Heart left ventricle (tissue), 16 donors: ENCODE results near the gene CACNG8. TPM values are rescaled to one million over a fixed set of nuclear protein-coding genes. Genes with fewer than 3 reads are reported as not detected.

ENCODE experiments used
- ATAC-seq, 4 donors: fragments of 200-7000 bp; cut with Tn5 transposase; one replicate each; pipeline ENCODE4 v1.9.1; 2020 to 2022; ENCODE audit warnings: moderate library complexity in 4 of 4, mild to moderate bottlenecking in 3 of 4, moderate number of reproducible peaks in 1 of 4
- DNase-seq, 5 donors: peaks; one replicate each; pipeline ENCODE4 v3.0.0-alpha.2; 2020
- H3K27ac ChIP-seq, 12 donors: fragments of 200-600 bp; sonication (generic) in 4 of 12; one replicate each; pipeline versions ENCODE4 v1.5.0 to v1.8.0; 2016 to 2022; ENCODE audit warnings: mild to moderate bottlenecking in 2 of 12
- H3K27me3 ChIP-seq, 9 donors: fragments of 200-600 bp; sonication (generic) in 2 of 9; one replicate each; pipeline versions ENCODE4 v1.5.1 to v1.8.0; 2016 to 2022; ENCODE audit warnings: mild to moderate bottlenecking in 3 of 9
- H3K36me3 ChIP-seq, 9 donors: fragments of 200-600 bp; sonication (generic) in 2 of 9; one replicate each; pipeline versions ENCODE4 v1.5.0 to v1.8.0; 2018 to 2022; ENCODE audit warnings: mild to moderate bottlenecking in 2 of 9
- H3K4me1 ChIP-seq, 12 donors: fragments of 200-600 bp; sonication (generic) in 4 of 12; one replicate each; pipeline versions ENCODE4 v1.5.0 to v1.8.0; 2016 to 2022; ENCODE audit warnings: mild to moderate bottlenecking in 3 of 12
- H3K4me3 ChIP-seq, 12 donors: fragments of 200-600 bp; sonication (generic) in 4 of 12; one replicate each; pipeline versions ENCODE4 v1.5.0 to v1.8.0; 2017 to 2022; ENCODE audit warnings: mild to moderate bottlenecking in 9 of 12, moderate library complexity in 4 of 12
- H3K9me3 ChIP-seq, 12 donors: fragments of 200-600 bp; sonication (generic) in 4 of 12; one replicate each; pipeline versions ENCODE4 v1.5.0 to v1.8.0; 2016 to 2022; ENCODE audit warnings: mild to moderate bottlenecking in 1 of 12
- CTCF ChIP-seq, 12 donors: fragments of 200-600 bp; sonication (generic) in 4 of 12; IDR thresholded peaks; one replicate each; pipeline versions ENCODE4 v1.5.0 to v1.8.0; 2018 to 2022; ENCODE audit warnings: antibody characterized with exemption in 12 of 12, mild to moderate bottlenecking in 5 of 12
- POLR2A ChIP-seq, 2 donors: fragments of 450-650 bp; IDR thresholded peaks; one replicate each; pipeline ENCODE4 v1.6.1; 2017; ENCODE audit warnings: antibody characterized with exemption in 2 of 2, mild to moderate bottlenecking in 2 of 2, moderate library complexity in 2 of 2
- WGBS, 4 donors: extraction: QIAGEN DNeasy Blood & Tissue Kit in 2 of 4; methylation state at CpG; one replicate each; pipeline versions ENCODE4 v1.1.5 to v1.1.7; 2013 to 2018; 5-methylcytosine and 5-hydroxymethylcytosine counted together
- intact Hi-C, 10 donors: fragments of 100-400 bp; cut with DNase I; formaldehyde crosslinking; loops; one replicate each; pipeline versions ENCODE4 v1.11.1 to v1.14.2; 2022
- polyA plus RNA-seq, 2 donors: library from polyadenylated mRNA; stranded (reverse); fragments of 200-250 nt; gene quantifications; one replicate each; pipeline ENCODE4 v1.2.3, GENCODE V29; 2013
- total RNA-seq, 9 donors: library from RNA; depleted of rRNA in 2 of 9; stranded (reverse); fragments of >200 nt in 2 of 9; fragmentation: NEBNext Ultra II Directional in 3 of 9; extraction: Animal tissue kit (Norgen Biotek cat#: 25700) in 3 of 9; gene quantifications; one replicate each; pipeline versions ENCODE4 v1.1.0 to v1.2.4, GENCODE V29; 2016 to 2023
- donor health status: ischemic (EF 13 %, LVEDD 7.1; RV severe dilation, severe dysfunction).
- donor health status: healthy with polysubstance abuse.
- donor health status: DM: no; HTN: yes; CAD: no.
- donor health status: DM: no; HTN: no; CAD: no.
- donor health status: ischemic (EF 25% LVEDD 6.9; RV normal size, moderate dysfunction).
- donor health status: ischemic (EF 25% LVEDD 5.7; RV mildly dilated, moderate dysfunction).
- donor health status: healthy.
- donor health status: DM: yes; HTN: yes; CAD: no.
- donor health status: ischemic (EF 35%, LVEDD 5.7; RV mildly dilated, moderate dysfunction).
- donor health status: nonischemic (EF 11% LVEDD 7.7; RV severe dilation, severe dysfunction).
- donor health status: DM: yes; HTN: yes; CAD: no.
- donor health status: PGD.
- donor health status: ischemic (EF 29% LVEDD 5.4; RV normal size, mild dysfunction).
- donor health status: nonischemic (EF 23%, LVEDD 6.1; RV moderate dilation, normal function).

The CACNG8 gene
- total and polyA plus RNA-seq, 11 donors, result 0.02 to 0.22 (median 0.10) TPM; not detected in 4

- H3K4me1 ChIP-seq, result peaks cover 0 to 37% (median 14%) of the 10 kb centered on the region in 12 donors
- no peaks in the 10 kb centered on the region for H3K9me3 ChIP-seq
- TF ChIP-seq CTCF (IDR thresholded peaks at IDR 0.05), result no peak
- no peak for TF ChIP-seq POLR2A (IDR thresholded peaks at IDR 0.05)
- intact Hi-C loops, result no loop called here
- peak overlapping the region in 5 of 12 donors; percentile 9 to 56 (median 48) for H3K27ac ChIP-seq
- WGBS, 4 donors, result 23 to 36% (median 25%) methylated on average over 20 of the region's 20 CpGs
- no peaks in the 10 kb centered on the region for H3K36me3 ChIP-seq
- ATAC-seq, result peak in 1 of 4 donors; percentile 6
- DNase-seq, result no peak
- H3K4me3 ChIP-seq, result peak overlapping the region in 9 of 12 donors; percentile 22 to 51 (median 40)
- peaks cover 25 to 83% (median 55%) of the 10 kb centered on the region in 9 donors for H3K27me3 ChIP-seq
Observed at GRCh38 chr19:53980539-53981375, 18.0 kb downstream of the CACNG8 start.

- H3K36me3 ChIP-seq, result no peaks in the 10 kb centered on the region
- DNase-seq, result no peak
- intact Hi-C loops, result no loop called here
- 70 to 88% (median 77%) methylated on average over 6 to 13 of the region's 13 CpGs for WGBS, 4 donors
- no peaks in the 10 kb centered on the region for H3K9me3 ChIP-seq
- TF ChIP-seq CTCF (IDR thresholded peaks at IDR 0.05), result no peak
- TF ChIP-seq POLR2A (IDR thresholded peaks at IDR 0.05), result no peak
- H3K4me1 ChIP-seq, result peaks cover 0 to 37% (median 14%) of the 10 kb centered on the region in 12 donors
- peak overlapping the region in 3 of 12 donors; percentile 33 to 57 (median 56) for H3K27ac ChIP-seq
- ATAC-seq, result no peak
- H3K4me3 ChIP-seq, result peak overlapping the region in 3 of 12 donors; percentile 41 to 49 (median 46)
- peaks cover 25 to 76% (median 55%) of the 10 kb centered on the region in 9 donors for H3K27me3 ChIP-seq
Observed at GRCh38 chr19:53981376-53981951, 18.7 kb downstream of the CACNG8 start.

DNA sequence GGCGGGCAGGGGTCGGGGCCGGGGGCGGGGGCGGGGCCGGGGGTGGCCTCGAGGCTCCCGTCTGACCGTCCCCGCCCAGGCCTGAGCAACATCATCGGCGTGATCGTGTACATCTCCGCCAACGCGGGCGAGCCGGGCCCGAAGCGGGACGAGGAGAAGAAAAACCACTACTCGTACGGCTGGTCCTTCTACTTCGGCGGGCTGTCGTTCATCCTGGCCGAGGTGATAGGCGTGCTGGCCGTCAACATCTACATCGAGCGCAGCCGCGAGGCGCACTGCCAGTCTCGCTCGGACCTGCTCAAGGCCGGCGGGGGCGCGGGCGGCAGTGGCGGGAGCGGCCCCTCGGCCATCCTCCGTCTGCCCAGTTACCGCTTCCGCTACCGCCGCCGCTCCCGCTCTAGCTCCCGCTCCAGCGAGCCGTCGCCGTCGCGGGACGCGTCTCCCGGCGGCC lies 19.3 kb downstream of the CACNG8 start:
- Histone ChIP-seq H3K4me1 (peaks cover 0 to 37% (median 14%) of the 10 kb centered on the region in 12 donors), H3K36me3 (no peaks in the 10 kb centered on the region), H3K9me3 (no peaks in the 10 kb centered on the region), H3K27ac (peak overlapping the region in 7 of 12 donors; percentile 33 to 62 (median 56)), H3K4me3 (peak overlapping the region in 11 of 12 donors; percentile 16 to 49 (median 41)), H3K27me3 (peaks cover 25 to 70% (median 54%) of the 10 kb centered on the region in 9 donors)
- no peak for DNase-seq
- 0 to 5% (median 3%) methylated on average over 3 to 62 of the region's 62 CpGs for WGBS, 4 donors
- no peak for TF ChIP-seq POLR2A (IDR thresholded peaks at IDR 0.05)
- no peak for TF ChIP-seq CTCF (IDR thresholded peaks at IDR 0.05)
- ATAC-seq, result no peak
- intact Hi-C loops, result no loop called here

DNA sequence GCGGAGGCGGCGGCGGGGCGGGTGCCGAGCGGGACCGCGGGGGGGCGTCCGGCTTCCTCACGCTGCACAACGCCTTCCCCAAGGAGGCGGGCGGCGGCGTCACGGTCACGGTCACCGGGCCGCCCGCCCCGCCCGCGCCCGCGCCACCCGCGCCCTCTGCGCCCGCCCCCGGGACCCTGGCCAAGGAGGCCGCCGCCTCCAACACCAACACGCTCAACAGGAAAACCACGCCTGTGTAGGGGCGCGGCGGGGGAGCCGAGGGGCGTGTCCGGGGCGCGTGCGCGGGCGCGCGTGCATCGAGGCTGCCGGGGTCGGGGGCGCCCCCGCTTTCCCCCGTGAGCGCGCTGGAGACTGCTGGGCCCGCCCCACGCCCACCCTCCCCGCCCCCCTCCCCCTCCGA lies 19.9 kb downstream of the CACNG8 start:
- H3K4me3 ChIP-seq, result peak overlapping the region in 6 of 12 donors; percentile 17 to 38 (median 34)

More for the DNA sequence above, 19.9 kb downstream of the CACNG8 start:
- ATAC-seq (peak in 3 of 4 donors; percentile 37 to 58 (median 47)), DNase-seq (peak; percentile 52 to 79 (median 62))
- H3K27me3 ChIP-seq, result peaks cover 25 to 64% (median 49%) of the 10 kb centered on the region in 9 donors
- 1% methylated on average over 60 to 61 of the region's 61 CpGs; no CpG with 5 or more reads in 2 of the 4 donors for WGBS, 4 donors
- no peak overlapping the region for H3K27ac ChIP-seq
- peaks cover 0 to 36% (median 13%) of the 10 kb centered on the region in 12 donors for H3K4me1 ChIP-seq
- no peaks in the 10 kb centered on the region for H3K9me3 ChIP-seq
- TF ChIP-seq CTCF (IDR thresholded peaks at IDR 0.05) (no peak), POLR2A (IDR thresholded peaks at IDR 0.05) (no peak)
- intact Hi-C loops, result no loop called here
- H3K36me3 ChIP-seq, result no peaks in the 10 kb centered on the region
